Activated CD8-positive, alpha-beta memory T cell treated with anti-CD3 and anti-CD28 coated beads for 24 hours (primary cell): ENCODE results near the gene ZSCAN10.
"Not testable (repeated sequence)": the region's sequence is repeated elsewhere in the genome, so short reads cannot be mapped to it uniquely, and the experiment has no call there.

Source experiments
- DNase-seq: peaks from one replicate; pipeline ENCODE4 v3.0.0-alpha.2; 2020

The ZSCAN10 gene

DNA sequence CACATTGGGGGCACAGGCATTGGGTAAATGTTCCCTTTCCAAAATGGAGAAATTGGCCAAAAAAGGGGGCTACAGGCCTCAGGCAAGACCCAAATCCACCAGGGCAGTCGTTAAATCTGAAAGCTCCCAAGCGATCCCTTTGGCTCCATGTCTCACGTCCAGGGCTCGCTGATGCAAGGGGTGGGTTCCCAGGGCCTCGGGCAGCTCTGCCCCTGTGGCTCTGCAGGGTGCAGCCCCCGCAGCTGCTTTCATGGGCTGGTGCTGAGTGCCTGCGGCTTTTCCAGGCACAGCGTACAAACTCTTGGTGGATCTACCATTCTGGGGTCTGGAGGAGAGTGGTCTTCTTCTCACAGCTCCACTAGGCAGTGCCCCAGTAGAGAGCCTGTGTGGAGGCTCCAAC is 15.7 kb downstream of the ZSCAN10 start:
- DNase-seq, result not testable (repeated sequence)

DNA sequence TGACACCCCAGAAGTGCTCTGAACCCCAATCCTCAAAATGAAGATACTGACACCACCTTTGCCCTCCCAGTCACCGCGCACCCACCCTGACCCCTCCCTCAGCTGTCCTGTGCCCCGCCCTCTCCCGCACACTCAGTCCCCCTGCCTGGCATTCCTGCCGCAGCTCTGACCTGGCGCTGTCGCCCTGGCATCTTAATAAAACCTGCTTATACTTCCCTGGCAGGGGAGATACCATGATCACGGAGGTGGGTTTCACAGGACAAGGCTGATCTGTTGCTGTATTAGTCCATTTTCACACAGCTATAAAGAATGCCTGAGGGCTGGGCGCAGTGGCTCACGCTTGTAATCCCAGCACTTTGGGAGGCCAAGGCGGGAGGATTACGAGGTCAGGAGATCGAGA is 17.1 kb downstream of the ZSCAN10 start:
- not testable (repeated sequence) for DNase-seq

DNA sequence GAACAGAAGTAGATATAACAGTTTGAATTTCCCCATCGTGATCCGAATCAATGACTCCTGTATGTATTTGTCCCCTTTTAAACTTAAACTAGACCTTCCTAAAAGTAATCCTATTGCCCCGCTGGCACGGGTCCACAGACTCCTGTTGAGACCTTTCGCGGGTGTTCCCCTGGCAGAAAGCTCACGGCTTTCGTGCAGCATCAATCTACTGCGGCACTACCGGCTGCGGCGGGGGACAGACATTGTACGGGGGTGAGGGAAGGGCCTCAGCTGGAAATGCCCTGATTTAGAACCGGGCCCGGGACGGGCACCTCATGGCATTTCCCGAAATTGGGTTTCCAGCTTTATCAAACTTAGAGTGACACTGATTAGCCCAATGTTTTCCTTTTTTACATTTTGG is 19.1 kb downstream of the ZSCAN10 start:
- DNase-seq, result no peak

DNA sequence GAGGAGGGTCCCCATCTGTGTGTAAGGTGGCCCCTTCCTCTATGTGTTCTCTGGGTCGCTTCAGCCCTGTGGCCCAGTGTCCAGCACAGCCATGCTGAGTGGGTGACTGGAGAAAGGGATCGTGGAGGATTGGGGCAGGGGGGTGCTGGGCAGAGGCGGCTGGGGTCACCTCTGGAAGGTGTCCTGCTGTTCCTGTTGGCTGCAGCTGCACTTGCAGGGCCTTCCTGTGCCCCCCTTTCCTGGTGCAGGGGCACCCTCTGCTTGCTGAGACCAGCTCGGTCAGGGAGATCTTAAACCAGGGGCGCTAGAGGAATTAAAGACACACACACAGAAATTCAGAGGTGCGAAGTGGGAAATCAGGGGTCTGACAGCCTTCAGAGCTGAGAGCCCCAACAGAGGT is 22.5 kb downstream of the ZSCAN10 start:
- no peak for DNase-seq

DNA sequence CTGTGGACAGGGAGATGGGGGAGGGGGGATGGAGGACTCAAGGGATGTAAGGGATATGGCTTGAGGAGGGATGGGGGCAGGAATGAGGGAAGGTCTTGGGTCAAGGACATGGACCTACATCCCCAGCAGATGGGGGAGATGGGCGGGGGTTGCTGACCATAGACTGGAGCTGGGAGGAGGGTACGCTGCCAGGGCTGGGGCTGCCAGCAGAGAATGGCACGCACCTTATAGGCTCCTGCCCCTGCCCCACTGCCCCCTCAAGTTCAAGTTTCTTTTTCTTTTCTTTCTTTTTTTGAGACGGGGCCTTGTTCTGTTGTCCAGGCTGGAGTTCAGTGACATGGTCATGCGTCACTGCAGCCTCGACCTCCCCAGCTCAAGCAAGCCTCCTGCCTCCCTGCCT is 23.1 kb downstream of the ZSCAN10 start:
- not testable (repeated sequence) for DNase-seq

DNA sequence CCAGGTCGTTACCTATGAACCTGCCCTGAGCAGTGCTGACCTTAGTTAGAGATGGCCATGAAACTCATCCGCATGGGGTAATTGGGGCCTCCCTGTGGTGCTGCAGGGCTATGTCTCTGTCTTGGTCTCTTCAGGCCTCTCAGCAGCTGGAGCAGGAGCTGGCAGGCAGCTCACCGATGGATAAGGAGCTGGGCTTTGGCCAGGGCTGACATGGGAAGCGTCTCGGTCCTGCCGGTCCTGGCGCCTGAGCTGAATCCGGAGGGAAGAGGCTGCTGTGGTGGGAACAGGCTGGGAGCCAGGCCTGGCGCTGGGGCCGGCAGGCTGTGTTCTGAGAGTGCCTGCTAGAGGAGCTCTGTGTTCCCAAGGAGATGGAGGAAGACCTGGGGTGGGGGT is 23.6 kb downstream of the ZSCAN10 start:
- DNase-seq, result no peak

DNA sequence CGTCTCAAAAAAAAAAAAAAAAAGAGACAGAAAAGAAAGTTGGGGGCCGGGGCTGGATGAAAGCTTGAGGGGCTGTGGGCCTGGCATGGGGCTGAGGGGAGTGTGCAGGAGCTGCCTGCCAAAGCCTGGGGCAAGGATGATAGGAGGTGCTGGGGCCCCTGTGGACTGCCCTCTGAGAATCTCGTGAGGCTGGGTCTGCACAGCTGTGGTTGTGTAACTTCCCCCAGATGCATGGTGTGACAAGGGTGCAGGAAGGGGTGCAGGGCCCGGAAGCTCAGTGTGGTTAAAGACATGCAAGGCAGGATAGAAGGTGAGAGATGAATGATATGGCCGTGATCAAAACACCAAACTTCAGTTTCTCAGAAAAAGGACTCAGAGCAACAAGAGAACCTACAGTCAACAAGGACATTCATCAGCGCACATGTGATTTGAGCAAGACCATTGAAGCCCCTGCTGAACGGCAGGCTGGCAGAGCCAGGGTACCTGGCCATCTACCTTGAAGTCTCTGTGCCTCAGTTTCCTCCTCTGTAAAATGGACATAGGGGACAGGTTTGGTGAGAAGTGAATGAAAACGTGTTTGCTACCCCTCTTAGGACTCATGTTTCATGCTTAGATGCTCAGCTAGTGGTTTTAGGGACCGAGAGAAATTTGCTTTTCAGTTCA is 24.1 kb downstream of the ZSCAN10 start:
- DNase-seq, result peak; percentile 87

DNA sequence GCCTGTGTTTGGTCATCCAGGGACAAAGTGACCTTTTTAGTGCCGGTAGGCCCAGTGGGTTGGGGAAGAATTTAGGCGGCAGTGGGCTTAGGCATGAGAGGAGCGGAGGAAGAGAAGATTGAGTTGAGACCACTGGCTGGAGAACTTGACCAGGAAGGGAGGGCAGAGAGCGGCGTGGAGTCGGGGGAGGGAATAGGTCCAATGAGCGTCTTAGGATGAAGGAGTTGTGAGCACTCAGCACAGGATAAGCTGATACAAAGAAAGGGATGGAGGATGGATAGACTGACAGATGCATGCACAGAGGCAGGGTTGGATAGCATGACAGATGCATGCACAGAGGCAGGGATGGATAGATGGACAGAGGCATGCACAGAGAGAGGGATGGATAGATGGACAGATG is 25.6 kb downstream of the ZSCAN10 start:
- no peak for DNase-seq

DNA sequence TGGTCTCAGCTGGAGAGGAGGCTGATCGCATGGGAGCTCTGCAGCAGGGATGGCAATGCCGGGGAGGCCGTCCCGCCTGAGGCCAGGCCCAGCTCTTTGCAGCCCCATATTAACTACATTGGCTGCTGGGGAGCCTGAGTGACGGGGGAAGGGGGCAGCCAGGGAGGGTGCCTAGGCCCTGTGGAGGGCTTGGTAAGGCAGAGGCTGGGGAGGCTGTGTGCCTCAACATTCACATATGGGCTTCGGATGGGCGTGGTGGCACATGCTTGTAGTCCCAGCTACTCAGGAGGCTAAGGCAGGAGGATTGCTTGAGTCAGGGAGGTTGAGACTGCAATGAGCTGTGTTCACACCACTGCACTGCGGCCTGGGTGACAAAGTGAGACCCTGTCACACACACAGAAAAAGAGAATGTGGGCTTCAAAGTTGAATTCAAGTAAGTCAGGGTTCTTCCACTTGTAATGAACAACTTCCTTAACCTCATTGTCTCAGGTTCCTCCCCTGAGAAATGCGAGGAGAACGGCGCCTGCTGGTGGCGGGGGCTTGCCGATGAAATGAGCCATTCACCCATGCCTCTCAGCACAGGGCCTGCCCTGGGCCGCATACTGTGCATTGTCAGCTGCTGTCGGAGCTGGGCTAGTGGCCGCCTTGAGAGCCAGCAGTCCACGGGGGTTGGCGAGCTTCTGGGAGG is 26.4 kb downstream of the ZSCAN10 start:
- DNase-seq, result not testable (repeated sequence)

DNA sequence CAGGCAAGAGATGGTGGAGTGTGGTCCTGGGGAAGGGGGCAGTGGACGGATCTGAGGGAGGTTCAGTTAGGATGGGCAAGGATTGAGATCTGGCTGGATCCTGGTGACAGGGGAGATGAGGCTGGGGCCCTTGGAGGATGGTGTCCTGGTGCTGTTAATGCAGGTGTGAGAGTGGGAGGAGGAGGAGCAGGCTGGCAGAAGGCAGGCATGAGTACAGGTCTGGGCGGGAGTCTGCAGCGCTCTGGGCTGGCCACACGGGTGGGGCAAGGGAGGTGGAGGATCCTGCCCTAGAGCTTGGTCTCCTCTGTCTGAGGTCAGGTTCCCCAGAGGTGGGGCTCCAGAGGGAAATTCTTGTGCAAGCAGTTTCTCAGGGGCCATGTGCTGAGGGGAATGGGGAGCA is 26.9 kb downstream of the ZSCAN10 start:
- DNase-seq, result not testable (repeated sequence)

DNA sequence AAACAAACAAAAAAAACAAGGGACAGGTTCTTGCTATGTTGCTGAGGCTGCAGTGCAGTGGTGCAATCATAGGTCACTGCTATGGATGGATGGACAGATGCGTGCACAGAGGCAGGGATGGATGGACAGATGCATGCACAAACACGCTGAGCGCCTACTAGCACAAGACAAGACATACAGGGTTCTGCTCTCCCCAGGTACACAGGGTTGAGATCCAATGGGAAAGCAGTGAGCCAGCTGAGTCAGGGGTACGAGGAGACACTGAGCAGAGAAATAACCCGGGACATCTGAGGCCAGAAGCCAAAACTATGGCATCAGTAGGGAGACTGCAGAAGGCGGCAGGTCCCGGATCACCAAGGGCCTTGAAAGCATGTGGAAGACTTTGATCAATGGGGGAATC is 27.4 kb downstream of the ZSCAN10 start:
- no peak for DNase-seq

DNA sequence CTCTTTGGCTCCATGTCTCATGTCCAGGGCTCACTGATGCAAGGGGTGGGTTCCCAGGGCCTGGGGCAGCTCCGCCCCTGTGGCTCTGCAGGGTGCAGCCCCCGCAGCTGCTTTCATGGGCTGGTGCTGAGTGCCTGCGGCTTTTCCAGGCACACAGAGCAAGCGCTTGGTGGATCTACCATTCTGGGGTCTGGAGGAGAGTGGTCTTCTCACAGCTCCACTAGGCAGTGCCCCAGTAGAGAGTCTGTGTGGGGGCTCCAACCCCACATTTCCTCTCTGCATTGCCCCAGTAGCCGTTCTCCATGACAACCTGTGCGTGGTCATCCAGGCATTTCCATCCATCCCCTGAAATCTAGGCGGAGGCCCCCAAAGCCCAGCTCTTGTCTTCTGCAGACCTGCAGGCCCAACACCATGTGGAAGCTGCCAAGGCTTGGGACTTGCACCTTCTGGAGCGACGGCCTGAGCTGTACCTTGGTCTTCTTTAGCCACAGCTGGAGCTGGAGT is 28.4 kb downstream of the ZSCAN10 start:
- no peak for DNase-seq

DNA sequence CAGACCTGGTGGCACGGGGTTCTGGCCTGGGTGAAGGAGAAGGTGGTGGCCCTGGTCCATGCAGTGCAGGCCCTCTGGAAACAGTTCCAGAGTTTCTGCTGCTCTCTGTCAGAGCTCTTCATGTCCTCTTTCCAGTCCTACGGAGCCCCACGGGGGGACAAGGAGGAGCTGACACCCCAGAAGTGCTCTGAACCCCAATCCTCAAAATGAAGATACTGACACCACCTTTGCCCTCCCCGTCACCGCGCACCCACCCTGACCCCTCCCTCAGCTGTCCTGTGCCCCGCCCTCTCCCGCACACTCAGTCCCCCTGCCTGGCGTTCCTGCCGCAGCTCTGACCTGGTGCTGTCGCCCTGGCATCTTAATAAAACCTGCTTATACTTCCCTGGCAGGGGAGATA is 29.9 kb downstream of the ZSCAN10 start:
- not testable (repeated sequence) for DNase-seq

DNA sequence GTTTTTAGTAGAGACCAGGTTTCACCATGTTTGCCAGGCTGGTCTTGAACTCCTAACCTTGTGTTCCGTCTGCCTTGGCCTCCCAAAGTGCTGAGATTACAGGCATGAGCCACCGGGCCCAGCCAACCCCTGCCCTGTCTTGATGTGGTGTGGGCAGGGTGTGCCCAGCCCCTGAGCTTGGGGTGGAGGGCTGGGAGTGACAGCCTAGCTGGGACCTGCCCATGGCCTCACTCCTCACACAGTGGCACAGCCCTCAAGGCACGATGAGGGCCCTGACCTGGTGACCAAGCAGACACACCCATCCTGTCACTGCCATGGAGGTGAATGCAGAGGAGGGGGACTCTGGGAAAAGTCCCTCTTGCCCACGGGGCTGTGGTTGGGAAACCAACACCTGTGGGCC is 30.6 kb downstream of the ZSCAN10 start:
- no peak for DNase-seq

DNA sequence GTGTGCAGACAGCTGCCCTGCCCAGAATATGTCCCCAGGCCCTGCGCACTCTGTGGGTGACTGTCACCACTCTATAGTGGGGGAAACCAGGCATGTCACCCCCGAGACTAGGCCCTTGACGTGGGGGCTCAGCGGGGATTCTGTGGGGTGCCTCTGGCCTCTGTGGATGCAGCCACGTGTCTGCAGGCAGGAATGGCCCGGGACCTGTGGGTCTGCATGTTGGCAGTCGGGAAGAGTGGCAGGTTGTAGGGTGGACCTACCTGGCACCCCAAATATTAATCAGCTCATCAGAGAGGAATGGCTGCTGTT is 32.7 kb downstream of the ZSCAN10 start:
- no peak for DNase-seq

DNA sequence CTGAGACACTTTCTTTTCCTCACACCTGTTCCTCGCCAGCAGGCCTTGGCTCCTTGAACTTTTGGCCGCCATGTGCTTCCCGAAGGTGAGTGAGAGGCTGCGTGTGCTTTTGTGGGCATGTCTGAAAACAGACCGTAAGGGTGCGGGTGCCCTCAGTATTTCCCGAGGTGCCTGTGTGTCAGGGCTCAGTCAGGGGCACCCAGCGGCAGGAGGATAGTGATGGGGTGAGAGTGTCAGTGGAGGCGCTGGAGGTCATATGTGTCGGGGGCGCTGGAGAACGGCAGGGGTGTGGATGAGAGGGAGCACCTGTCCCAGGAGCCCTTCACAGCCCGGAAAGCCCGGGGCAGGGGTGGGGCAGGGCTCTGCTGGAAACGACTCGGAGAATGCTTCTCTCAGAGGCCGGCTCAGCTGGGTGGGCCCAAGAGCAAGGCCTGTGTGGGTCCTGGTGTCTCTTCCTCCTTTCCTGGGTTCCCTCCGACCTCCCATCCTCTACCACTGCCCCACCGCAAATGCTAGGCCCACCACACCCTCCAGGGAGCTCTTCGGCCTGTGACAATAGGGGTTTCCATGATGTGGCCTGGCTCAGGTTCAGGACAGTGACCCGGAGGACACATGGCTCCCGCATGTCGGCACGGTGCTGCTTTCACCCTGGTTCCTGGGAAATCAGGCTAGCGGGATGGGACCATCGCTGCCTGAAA is 33.2 kb downstream of the ZSCAN10 start:
- DNase-seq, result peak; percentile 89

DNA sequence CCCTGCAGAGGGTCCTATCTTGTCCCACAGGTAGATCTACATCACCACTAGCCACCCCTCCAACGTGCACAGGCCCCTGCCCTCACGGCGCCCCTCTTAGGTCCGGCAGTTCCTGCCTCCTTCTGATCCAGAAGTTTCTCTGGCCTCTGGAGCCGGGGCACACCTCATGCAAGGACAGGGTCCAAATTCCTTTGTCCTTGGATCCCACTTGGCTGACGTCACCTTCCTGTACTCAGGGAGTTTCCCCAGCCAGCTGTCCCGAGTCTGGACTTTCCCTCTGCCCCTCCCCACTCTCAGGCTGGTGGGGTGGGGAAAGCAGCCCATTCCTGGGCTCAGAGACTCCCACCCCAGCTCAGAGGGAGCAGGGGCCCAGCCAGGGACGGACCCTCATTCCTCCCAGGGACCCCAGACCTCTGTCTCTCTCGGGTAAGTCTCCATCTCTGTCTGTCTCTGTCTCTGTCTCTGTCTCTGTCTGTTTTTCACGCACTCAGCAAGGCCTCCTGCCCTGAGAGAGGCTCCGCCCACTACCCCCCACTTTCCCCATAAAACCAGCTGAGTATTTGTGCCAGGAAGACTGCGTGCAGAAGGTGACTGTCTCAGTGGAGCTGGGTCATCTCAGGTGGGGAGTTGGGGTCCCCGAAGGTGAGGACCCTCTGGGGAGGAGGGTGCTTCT is 33.9 kb downstream of the ZSCAN10 start, which contains the start of gene IL32:
IL32 (plus strand) TSS at position 572 of the 673 bp plus-strand sequence. CDS start 172 bp downstream, outside the sequence.
- peak; percentile 82 for DNase-seq

DNA sequence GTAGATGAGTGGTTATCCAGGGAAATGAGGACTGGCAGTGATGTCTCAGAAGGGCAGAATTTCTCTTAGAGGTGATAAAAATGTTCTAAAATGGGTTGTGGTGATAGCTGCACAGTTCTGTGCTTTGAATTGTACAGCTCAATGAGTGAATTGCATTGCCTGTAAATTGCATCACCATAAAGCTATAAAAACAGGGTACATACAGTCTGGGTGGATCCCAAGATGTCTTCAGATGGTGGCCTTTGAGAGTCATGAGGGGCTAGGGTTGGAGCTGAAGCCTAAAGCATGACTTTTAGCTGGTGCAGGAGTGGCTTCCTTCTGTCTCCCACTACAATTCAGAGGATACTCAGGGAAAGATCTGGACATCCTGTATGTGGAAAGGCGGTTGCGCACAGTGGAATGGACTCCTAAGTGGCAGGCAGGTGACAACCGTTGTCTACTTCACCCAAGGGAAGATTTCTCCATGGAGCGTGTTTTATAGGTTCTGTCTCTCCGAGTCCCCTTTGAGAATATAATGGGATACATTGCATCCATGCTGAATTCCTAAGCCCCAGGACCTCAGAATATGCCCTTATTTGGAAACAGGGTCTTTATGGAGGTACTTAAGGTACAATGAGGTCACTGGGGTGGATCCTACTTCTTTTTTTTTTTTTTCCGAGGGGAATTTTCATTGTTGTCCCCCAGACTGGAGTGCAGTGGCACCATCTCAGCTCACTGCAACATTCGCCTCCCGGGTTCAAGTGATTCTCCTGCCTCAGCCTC is 35.3 kb downstream of the ZSCAN10 start:
- no peak for DNase-seq

DNA sequence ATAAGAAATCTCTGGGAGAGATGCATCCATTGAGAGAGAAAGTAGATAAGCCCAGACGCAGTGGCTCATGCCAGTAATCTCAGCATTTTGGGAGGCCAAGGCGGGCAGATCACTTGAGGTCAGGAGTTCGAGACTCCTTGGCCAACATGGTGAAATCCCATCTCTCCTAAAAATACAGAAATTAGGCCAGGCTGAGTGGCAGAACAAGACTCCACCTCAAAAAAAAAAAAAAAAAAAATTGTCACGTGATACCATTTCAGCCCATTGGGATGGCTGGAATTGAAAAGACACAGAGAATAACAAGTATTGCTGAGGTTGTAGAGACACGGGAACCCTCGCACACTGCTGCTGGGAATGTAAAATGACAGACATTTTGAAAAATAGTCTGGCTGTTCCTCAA is 36.5 kb downstream of the ZSCAN10 start:
- DNase-seq, result no peak

DNA sequence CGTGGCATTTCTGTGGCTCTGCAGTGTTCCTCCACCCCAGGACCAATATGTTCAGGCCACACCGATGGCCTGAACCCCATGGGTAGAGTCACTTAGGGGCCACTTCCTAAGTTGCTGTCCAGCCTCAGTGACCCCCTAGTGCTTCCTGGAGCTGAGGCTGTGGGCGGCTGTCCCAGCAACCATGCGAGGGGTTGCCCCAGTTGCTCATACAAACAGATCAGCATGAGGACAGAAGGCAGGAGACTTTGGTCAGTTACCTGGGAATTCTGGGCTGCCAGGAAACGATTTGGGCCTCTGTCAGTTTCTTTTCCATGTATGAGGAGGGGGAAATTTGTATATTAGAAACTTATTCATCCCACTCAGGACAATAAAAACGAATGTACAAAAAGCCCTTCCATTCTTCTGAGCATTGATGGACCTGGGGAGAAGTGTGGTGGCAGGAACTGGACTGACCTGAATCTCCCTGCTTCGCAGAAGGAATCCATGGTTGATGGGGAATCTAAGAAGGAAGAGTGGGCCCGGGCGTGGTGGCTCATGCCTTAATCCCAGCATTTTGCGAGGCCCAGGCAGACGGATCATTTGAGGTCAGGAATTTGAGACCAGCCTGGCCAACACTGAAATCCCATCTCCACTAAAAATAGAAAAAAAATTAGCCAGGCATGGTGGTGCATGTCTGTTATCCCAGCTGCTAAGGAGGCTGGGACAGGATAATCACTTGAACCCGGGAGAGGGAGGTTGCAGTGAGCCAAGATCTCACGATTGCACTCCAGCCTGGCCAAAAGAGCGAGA is 38.6 kb downstream of the ZSCAN10 start:
- no peak for DNase-seq

DNA sequence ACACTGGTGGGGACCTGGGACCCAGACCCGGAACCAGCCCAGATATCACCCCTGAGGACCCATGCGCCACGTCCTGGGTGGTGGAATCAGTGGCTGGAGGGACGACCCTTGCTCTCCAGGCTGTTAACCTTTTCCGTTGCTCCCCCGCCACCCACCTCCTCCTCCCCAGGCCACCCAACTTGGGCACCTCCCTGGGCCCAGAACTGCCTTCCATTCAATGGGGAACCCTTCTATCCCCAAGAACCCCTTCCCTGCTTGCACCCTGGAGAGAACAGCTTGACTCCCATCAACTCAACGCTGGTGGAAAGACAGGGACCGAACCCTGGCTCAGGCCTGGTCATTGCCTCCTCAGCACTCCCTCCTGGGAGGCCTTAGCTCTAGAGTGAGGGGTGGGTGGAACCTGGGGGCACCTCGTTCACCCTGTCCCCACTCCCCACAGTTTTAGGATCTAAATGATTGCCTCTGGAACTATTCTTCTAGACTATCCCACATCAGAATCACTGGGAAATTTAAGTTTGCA is 39.3 kb downstream of the ZSCAN10 start:
- no peak for DNase-seq
